HEK293 (cell line): ENCODE data around the gene LAG3.

Experiments
- BCL11A ChIP-seq: fragments of 450-650 bp; formaldehyde crosslinking; IDR thresholded peaks from 2 replicates; pipeline ENCODE4 v1.5.1; 2016; ENCODE audit warnings: low read depth, missing biosample characterization, missing genetic modification characterization
- GLIS1 ChIP-seq: fragments of 450-650 bp; formaldehyde crosslinking; IDR thresholded peaks from 2 replicates; pipeline ENCODE4 v1.5.1; 2016; ENCODE audit warnings: missing biosample characterization, missing genetic modification characterization
- GLIS2 ChIP-seq: fragments of 450-650 bp; formaldehyde crosslinking; IDR thresholded peaks from 2 replicates; pipeline ENCODE4 v1.5.1; 2016; ENCODE audit warnings: missing biosample characterization, missing genetic modification characterization
- HIC1 ChIP-seq: fragments of 450-650 bp; formaldehyde crosslinking; IDR thresholded peaks from 2 replicates; pipeline ENCODE4 v1.5.1; 2016; ENCODE audit warnings: missing biosample characterization, missing genetic modification characterization
- KLF17 ChIP-seq: fragments of 450-650 bp; formaldehyde crosslinking; IDR thresholded peaks from 2 replicates; pipeline ENCODE4 v1.5.1; 2016; ENCODE audit warnings: missing biosample characterization, missing genetic modification characterization
- KLF9 ChIP-seq: fragments of 450-650 bp; formaldehyde crosslinking; IDR thresholded peaks from 2 replicates; pipeline ENCODE4 v1.5.1; 2016; ENCODE audit warnings: missing biosample characterization, missing genetic modification characterization, low read depth
- MYNN ChIP-seq: fragments of 450-650 bp; formaldehyde crosslinking; IDR thresholded peaks from 2 replicates; pipeline ENCODE4 v1.5.1; 2016; ENCODE audit warnings: missing biosample characterization, missing genetic modification characterization, borderline replicate concordance
- SP7 ChIP-seq: fragments of 450-650 bp; formaldehyde crosslinking; IDR thresholded peaks from 2 replicates; pipeline ENCODE4 v1.5.1; 2016; ENCODE audit warnings: missing biosample characterization, missing genetic modification characterization
- WT1 ChIP-seq: fragments of 450-650 bp; formaldehyde crosslinking; IDR thresholded peaks from 2 replicates; pipeline ENCODE4 v1.5.1; 2016; ENCODE audit warnings: missing biosample characterization, missing genetic modification characterization
- ZNF132 ChIP-seq: fragments of 450-650 bp; formaldehyde crosslinking; IDR thresholded peaks from 2 replicates; pipeline ENCODE4 v1.5.1; 2017; ENCODE audit warnings: missing biosample characterization, missing genetic modification characterization, borderline replicate concordance
- ZNF169 ChIP-seq: fragments of 450-650 bp; formaldehyde crosslinking; IDR thresholded peaks from 2 replicates; pipeline ENCODE4 v1.5.1; 2016; ENCODE audit warnings: missing biosample characterization, missing genetic modification characterization
- ZNF24 ChIP-seq: fragments of 450-650 bp; formaldehyde crosslinking; IDR thresholded peaks from 2 replicates; pipeline ENCODE4 v1.5.1; 2016; ENCODE audit warnings: missing biosample characterization, missing genetic modification characterization
- ZNF266 ChIP-seq: fragments of 450-650 bp; formaldehyde crosslinking; IDR thresholded peaks from 2 replicates; pipeline ENCODE4 v1.5.1; 2016; ENCODE audit warnings: missing biosample characterization, missing genetic modification characterization, low read depth
- ZNF311 ChIP-seq: fragments of 450-650 bp; formaldehyde crosslinking; IDR thresholded peaks from 2 replicates; pipeline ENCODE4 v1.5.1; 2017; ENCODE audit warnings: missing biosample characterization, missing genetic modification characterization, borderline replicate concordance
- ZNF600 ChIP-seq: fragments of 450-650 bp; formaldehyde crosslinking; IDR thresholded peaks from 2 replicates; pipeline ENCODE4 v1.5.1; 2016; ENCODE audit warnings: missing biosample characterization, missing genetic modification characterization
- ZNF621 ChIP-seq: fragments of 450-650 bp; formaldehyde crosslinking; IDR thresholded peaks from 2 replicates; pipeline ENCODE4 v1.5.1; 2017; ENCODE audit warnings: missing biosample characterization, missing genetic modification characterization
- ZNF624 ChIP-seq: fragments of 450-650 bp; formaldehyde crosslinking; IDR thresholded peaks from 2 replicates; pipeline ENCODE4 v1.5.1; 2017; ENCODE audit warnings: missing biosample characterization, missing genetic modification characterization
- ZNF629 ChIP-seq: fragments of 450-650 bp; formaldehyde crosslinking; IDR thresholded peaks from 2 replicates; pipeline ENCODE4 v1.5.1; 2017; ENCODE audit warnings: missing biosample characterization, missing genetic modification characterization
- ZNF660 ChIP-seq: fragments of 450-650 bp; IDR thresholded peaks from 2 replicates; pipeline ENCODE4 v1.5.1; 2018; ENCODE audit warnings: missing biosample characterization, mild to moderate bottlenecking, missing genetic modification characterization
- ZNF692 ChIP-seq: fragments of 450-650 bp; formaldehyde crosslinking; IDR thresholded peaks from 2 replicates; pipeline ENCODE4 v1.5.1; 2016; ENCODE audit warnings: missing biosample characterization, missing genetic modification characterization
- ZNF792 ChIP-seq: fragments of 450-650 bp; formaldehyde crosslinking; IDR thresholded peaks from 2 replicates; pipeline ENCODE4 v1.5.1; 2016; ENCODE audit warnings: missing biosample characterization, missing genetic modification characterization
- ZXDB ChIP-seq: fragments of 450-650 bp; formaldehyde crosslinking; IDR thresholded peaks from 2 replicates; pipeline ENCODE4 v1.5.1; 2016; ENCODE audit warnings: missing biosample characterization, missing genetic modification characterization
- TF ChIP-seq, protein P1 (sequence below): IDR thresholded peaks from 2 replicates; pipeline ENCODE4 v1.6.1; 2011; ENCODE audit warnings: mild to moderate bottlenecking, low read depth, low read length, borderline replicate concordance
- TF ChIP-seq, protein P2 (sequence below): fragments of 450-650 bp; formaldehyde crosslinking; optimal IDR thresholded peaks from 2 replicates; pipeline ENCODE3; 2016; ENCODE audit warnings: missing biosample characterization, mild to moderate bottlenecking, missing genetic modification characterization
- TF ChIP-seq, protein P3 (sequence below): fragments of 450-650 bp; formaldehyde crosslinking; IDR thresholded peaks from 2 replicates; pipeline ENCODE4 v1.5.1; 2017; ENCODE audit warnings: missing biosample characterization, missing genetic modification characterization
- TF ChIP-seq, protein P4 (sequence below): fragments of 450-650 bp; formaldehyde crosslinking; conservative IDR thresholded peaks from 2 replicates; pipeline ENCODE4 v1.5.1; 2016; ENCODE audit warnings: low read depth, missing biosample characterization, missing genetic modification characterization

Gene LAG3

DNA sequence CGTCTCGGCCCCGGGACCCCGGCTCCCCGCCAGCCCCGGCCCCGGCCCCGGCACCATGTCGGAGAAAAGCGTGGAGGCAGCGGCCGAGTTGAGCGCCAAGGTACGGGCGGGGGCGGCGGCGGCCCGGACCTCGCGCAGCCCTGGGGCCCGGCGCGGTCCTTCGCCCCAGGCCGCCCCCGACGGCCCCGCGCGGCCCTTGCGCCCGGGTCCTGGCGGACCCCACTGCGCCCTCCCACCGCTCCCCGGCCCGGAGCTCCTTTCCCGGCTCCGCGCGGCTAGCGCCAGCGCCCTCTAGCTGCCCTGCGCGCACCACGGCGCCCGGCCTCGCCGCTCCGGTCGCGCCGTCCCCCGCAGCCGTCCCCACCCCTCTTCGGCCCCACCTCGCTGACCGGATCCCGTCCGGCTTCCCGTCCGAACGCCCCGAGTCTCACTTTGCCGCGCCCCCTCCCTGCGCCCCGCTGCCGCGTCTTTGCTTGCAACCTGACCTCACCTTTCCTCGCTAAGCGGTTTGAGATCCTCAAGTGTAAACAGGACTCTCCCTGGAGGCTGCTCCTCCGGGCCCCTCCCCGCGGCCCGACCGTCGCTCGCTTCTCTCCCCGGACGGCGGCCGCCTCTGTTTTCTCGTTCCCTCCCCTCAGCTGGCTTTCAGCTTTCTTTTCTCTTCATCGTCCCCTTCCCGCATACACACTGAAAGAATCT lies 5.5 kb upstream of the LAG3 start (continued):
- TF ChIP-seq ZNF692 (tag by site-specific recombination) (peak; percentile 79), MYNN (tag by site-specific recombination) (0 out of 2 replicates have a peak, but pooled peaks have one; percentile 20), KLF9 (tag by site-specific recombination) (peak; percentile 89), ZNF600 (tag by site-specific recombination) (peak; percentile 47; the same call in 1 of the 2 replicates), KLF17 (tag by site-specific recombination) (peak; percentile 90), ZNF132 (no peak), ZNF311 (tag by site-specific recombination) (no peak), BCL11A (tag by site-specific recombination) (peak; percentile 75; the same call in 1 of the 2 replicates), ZNF660 (tag by site-specific recombination) (no peak; the same call in 1 of the 2 replicates), ZNF24 (tag by site-specific recombination) (0 out of 2 replicates have a peak, but pooled peaks have one; percentile 37), HIC1 (tag by site-specific recombination) (peak; percentile 12; the same call in 1 of the 2 replicates), SP7 (tag by site-specific recombination) (peak; percentile 21; the same call in 1 of the 2 replicates), GLIS2 (peak; percentile 94), ZNF621 (no peak), ZNF629 (tag by site-specific recombination) (peak; percentile 41; the same call in 1 of the 2 replicates), ZNF624 (tag by site-specific recombination) (no peak), ZNF792 (tag by site-specific recombination) (no peak), ZXDB (tag by site-specific recombination) (0 out of 2 replicates have a peak, but pooled peaks have one; percentile 50), ZNF266 (tag by site-specific recombination) (no peak), WT1 (tag by site-specific recombination) (peak; percentile 47; the same call in 1 of the 2 replicates), GLIS1 (tag by site-specific recombination) (peak; percentile 74), ZNF169 (no peak)
- TF ChIP-seq, protein P1, sequence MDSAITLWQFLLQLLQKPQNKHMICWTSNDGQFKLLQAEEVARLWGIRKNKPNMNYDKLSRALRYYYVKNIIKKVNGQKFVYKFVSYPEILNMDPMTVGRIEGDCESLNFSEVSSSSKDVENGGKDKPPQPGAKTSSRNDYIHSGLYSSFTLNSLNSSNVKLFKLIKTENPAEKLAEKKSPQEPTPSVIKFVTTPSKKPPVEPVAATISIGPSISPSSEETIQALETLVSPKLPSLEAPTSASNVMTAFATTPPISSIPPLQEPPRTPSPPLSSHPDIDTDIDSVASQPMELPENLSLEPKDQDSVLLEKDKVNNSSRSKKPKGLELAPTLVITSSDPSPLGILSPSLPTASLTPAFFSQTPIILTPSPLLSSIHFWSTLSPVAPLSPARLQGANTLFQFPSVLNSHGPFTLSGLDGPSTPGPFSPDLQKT: no peak
- TF ChIP-seq, protein P2, sequence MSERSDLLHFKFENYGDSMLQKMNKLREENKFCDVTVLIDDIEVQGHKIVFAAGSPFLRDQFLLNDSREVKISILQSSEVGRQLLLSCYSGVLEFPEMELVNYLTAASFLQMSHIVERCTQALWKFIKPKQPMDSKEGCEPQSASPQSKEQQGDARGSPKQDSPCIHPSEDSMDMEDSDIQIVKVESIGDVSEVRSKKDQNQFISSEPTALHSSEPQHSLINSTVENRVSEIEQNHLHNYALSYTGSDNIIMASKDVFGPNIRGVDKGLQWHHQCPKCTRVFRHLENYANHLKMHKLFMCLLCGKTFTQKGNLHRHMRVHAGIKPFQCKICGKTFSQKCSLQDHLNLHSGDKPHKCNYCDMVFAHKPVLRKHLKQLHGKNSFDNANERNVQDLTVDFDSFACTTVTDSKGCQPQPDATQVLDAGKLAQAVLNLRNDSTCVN (tag by site-specific recombination): peak; percentile 57
- TF ChIP-seq, protein P3, sequence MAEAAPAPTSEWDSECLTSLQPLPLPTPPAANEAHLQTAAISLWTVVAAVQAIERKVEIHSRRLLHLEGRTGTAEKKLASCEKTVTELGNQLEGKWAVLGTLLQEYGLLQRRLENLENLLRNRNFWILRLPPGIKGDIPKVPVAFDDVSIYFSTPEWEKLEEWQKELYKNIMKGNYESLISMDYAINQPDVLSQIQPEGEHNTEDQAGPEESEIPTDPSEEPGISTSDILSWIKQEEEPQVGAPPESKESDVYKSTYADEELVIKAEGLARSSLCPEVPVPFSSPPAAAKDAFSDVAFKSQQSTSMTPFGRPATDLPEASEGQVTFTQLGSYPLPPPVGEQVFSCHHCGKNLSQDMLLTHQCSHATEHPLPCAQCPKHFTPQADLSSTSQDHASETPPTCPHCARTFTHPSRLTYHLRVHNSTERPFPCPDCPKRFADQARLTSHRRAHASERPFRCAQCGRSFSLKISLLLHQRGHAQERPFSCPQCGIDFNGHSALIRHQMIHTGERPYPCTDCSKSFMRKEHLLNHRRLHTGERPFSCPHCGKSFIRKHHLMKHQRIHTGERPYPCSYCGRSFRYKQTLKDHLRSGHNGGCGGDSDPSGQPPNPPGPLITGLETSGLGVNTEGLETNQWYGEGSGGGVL (tag by site-specific recombination): peak; percentile 59
- TF ChIP-seq, protein P4, sequence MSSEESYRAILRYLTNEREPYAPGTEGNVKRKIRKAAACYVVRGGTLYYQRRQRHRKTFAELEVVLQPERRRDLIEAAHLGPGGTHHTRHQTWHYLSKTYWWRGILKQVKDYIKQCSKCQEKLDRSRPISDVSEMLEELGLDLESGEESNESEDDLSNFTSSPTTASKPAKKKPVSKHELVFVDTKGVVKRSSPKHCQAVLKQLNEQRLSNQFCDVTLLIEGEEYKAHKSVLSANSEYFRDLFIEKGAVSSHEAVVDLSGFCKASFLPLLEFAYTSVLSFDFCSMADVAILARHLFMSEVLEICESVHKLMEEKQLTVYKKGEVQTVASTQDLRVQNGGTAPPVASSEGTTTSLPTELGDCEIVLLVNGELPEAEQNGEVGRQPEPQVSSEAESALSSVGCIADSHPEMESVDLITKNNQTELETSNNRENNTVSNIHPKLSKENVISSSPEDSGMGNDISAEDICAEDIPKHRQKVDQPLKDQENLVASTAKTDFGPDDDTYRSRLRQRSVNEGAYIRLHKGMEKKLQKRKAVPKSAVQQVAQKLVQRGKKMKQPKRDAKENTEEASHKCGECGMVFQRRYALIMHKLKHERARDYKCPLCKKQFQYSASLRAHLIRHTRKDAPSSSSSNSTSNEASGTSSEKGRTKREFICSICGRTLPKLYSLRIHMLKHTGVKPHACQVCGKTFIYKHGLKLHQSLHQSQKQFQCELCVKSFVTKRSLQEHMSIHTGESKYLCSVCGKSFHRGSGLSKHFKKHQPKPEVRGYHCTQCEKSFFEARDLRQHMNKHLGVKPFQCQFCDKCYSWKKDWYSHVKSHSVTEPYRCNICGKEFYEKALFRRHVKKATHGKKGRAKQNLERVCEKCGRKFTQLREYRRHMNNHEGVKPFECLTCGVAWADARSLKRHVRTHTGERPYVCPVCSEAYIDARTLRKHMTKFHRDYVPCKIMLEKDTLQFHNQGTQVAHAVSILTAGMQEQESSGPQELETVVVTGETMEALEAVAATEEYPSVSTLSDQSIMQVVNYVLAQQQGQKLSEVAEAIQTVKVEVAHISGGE (tag by site-specific recombination): peak; percentile 59; the same call in 1 of the 2 replicates
